HG02571 (cell line): ENCODE measurements around the gene SYNGR3.
A peak's percentile ranks its signal among the peaks of the same experiment; 100 is the strongest.
"Not testable (repeated sequence)": the region's sequence is repeated elsewhere in the genome, so short reads cannot be mapped to it uniquely, and the experiment has no call there.

ENCODE experiments used
- ATAC-seq: cut with Tn5 transposase; IDR thresholded peaks from one replicate; pipeline ENCODE4 v1.9.1; 2021; ENCODE audit warnings: mild to moderate bottlenecking, moderate library complexity; ENCODE audit not compliant: unreplicated experiment

Gene SYNGR3

DNA sequence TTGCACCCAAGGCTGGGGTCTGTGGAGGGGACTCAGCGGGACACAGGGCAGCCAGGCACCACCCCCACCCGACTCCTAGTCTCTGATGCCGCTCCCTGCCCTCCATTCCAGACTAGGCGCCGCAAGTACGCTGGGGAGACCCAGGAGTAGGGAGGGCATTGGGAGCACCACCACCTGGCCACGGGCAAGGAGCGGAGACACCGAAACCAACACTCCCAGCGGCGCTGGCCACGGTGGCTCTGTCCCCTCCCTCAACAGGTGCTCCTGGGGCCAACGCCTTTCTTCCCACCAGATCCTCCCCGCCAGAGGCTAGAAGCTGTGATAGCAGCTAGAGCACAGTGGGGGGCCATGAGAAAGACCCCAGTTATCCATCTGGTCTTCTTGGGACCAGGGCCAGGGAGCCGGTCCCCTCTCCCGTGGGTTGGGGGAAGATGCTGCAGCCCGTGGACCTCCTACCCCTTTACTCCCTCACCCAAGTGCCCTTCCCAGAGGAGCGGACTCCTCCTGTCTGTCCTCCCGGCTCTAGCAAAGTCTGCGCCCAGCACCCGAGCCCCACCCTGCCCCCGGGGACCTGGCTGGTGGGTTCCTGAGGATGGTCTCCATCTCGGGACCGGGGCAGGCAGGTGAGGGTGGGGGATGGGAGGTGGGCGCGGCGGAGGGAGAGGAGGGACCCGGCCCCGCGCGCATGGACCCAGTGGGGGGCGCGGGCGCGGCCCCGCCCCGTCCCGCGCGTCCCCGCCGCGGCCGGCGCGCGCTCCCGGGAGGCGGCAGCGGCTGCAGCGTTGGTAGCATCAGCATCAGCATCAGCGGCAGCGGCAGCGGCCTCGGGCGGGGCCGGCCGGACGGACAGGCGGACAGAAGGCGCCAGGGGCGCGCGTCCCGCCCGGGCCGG is at the start of gene SYNGR3:
Gene SYNGR3, plus strand, starts transcription at position 762 of the 892 bp plus-strand sequence. CDS start 133 bp downstream, outside the sequence.
- no peak for ATAC-seq

GRCh38 chr16:1940273-1941161 is 49.3 kb upstream of the SYNGR3 start:
- ATAC-seq = no peak

DNA sequence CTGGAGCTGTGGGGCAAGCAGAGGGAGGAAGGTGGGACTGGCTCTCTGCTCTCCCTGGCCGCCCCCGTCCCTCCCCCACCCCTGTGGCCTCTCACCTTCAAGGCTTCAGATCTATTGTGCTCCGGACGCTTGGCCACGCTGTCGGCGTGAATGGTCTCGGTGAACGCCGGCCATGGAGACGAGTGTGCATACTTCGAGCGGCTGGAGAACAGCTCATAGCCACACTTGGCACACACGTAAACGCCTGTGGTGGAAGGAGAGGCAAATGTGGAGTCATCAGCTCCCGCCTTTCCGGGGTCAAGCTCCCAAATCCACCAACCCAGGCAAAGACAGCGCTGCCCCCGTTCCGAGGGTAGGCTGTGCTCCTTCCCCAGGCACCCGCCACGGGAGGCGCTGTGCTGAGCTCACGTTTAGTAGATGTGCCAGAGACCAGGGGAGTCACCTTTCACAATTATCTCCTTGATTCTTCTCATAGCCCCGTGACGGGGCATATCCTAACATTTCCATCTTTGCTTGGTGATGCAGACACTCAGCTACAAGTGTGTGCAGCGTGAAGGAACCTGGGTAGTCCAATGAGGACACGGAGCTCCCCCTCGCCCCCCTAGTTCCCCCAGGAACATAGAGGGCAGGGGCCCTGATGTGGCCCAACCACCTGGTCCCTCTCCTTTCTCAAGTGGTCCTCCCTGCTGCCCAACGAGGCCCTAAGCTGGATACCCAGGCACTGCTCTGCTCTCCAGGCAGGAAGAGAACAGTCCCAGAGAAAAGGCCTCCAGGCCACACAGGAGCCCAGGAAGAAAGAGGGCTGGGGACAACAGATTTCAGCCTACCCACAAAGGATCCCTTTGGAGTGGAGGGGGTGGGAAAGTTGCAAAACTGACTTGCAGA is 48.4 kb upstream of the SYNGR3 start:
- ATAC-seq = no peak

DNA sequence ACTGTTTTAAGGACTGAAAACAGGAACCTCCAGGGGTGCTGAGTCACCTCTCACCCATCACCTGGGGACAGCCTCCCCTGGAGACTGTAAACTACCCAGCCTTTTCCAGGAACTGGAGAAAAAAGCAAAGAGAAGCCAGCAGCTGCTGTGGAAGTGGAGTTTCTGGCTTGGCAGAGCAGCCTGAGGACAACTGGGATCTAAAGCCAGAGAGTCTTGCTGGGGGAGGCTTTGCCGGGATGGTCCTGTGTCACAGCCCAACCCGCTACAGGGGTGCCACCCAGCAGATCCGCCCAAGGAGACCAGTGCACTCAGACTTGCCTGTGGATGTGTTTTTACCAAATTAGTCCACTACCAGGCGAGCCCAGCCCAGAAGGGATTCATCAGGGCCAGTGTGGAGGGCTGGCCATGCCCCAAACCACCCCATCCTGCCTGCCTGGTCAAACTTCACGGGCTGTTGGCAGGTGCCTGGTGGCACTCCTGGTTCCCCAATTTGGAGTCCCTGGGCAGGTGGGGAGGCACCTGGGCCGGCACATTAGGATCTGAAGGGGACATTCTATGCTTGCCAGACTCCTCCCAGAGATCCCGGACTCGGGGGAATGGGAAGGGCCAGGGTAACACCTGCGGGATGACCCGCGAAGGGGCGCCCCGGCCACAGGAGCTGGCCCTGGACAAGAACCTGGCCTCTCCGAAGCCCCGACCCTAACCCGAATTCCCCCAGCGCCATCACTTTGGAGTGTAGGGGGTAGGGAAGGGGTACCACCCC is 47.5 kb upstream of the SYNGR3 start:
- ATAC-seq = no peak

GRCh38 chr16:1942810-1943726 is 46.7 kb upstream of the SYNGR3 start, which contains the start of gene MSRB1:
MSRB1 (minus strand) TSS chr16:1943199; CDS start chr16:1943156, 43 bp downstream.
- ATAC-seq = peak; percentile 89

GRCh38 chr16:1944612-1945199 is 45.1 kb upstream of the SYNGR3 start:
- no peak for ATAC-seq

DNA sequence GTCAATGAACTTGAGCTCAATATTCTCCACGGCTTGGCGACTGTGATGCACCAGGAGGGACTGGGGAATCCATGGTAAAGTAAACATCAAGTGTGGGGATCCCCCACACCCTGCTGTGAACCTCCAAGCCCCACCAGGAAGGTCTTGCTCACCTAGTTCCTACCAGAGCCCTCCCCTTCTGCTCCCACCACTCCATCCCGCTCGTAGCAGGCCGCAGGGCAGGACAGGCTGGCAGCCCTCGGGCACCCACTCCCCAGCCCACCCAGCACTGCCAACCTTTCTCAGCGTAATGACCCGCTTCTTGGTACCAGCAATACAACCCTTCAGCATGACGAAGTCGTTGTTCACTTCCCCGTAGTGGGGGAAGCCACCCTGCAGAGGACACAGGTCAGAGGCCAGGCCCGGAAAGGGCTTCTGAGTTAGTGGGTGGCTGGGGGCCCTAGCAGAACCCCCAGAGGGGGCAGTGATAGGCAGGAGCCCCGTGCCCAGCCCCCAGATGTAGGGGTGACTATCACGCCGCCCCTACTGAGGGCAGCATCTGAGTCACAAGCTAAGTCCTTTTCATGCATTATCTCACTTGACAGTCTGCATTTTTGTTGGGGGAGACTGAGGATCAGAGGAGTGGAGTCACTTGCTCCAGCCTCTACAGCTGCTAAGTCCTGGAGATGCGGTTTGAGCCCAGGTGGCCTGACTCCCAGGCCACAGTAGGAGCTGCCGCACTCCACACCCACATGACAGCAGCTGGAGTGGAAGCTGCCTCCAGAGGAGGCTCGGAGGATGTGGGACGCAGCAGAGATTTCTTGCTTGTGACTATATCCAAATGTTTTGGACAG is 44.0 kb upstream of the SYNGR3 start:
- ATAC-seq = no peak

DNA sequence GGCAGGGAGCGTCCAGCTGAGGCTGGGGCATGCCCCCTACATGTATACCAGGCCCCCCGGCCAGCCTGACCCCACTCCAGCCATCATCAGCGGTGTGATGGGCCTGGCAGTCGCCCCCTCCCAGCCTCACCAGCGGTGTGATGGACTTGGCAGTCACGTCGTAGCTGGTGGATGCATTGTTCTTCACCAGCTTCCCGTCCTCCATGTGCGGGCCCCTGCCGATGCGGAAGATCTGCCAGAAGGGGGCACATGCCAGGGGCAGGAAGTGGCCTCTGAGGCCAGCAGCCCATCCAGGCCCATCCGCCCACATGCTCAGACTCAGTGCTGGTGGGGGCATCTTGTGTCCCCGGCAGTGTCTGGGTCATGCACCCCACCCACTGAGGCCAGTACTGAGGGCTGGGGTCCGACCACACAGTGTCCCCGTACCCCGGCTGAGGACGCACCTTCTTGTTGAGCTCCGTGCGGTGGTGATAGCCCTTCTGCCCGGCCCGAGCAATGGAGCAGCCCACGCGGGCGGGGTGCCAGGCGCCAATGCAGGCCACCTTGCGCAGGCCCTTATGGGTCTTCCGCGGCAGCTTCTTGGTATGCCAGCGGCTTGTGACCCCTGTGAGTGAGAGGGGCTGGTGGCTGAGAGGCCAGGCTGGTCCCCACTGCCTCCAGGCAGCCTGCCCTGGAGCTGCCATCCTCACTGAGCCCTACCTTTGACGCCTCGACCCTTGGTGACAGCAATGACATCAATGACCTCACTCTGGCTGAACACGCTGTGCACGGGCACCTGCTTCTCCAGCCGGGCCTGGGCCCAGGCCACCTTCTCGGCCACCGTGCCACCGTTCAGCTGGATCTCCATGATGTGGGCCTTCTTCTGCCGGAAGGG is 43.0 kb upstream of the SYNGR3 start:
- no peak for ATAC-seq

DNA sequence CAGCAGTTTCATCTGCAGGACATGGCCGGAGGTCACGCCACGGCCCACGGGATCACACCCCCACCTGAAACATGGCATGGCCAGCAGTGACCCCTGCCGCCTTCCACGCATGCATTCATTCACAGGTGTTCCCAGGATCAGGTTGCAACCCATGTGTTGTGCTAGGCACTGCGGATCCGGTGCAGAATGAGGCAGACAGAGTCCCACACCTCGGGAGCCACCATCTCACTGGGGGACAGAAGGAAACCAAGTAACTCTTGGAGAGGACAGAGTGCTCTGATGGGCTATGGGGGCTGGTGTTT is 42.5 kb upstream of the SYNGR3 start:
- no peak for ATAC-seq

- no peak for ATAC-seq
Observed at GRCh38 chr16:1949507-1949906, 40.3 kb upstream of the SYNGR3 start.

DNA sequence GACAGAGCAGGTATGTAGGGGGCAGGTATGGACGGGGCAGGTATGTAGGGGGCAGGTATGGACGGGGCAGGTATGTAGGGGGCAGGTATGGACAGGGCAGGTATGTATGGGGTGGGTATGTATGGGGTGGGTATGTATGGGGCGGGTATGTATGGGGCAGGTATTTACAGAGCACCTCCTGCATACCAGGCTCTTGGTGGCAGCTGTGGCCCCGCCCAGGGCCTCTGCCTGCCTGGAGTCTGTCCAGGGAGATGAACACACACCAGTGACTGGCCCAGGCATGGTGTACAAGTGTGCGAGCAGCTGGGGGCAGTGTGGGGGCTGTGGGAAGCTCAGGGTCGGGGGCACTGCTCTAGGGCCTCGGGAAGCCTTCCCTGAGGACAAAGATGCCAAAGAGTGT is 39.7 kb upstream of the SYNGR3 start:
- no peak for ATAC-seq

DNA sequence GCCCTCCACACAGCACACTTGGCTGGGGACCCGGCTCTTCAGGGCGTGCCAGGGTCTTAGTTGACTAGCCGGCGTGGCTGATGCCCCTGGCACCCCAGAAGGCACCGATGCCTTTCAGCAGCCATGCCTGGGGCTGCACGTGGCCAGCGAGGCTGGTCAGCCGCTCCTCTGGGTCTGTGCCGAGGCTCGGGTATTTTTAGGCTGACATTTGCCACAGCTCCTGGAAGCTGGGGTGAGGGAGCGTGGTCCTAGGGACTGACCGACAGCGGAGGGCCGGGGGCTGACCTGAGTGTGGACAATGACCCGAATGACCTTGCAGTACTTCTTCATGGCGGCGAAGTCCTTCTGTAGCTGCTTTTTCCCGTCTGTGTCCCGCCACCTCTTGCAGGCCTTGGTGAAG is 39.2 kb upstream of the SYNGR3 start:
- ATAC-seq = no peak

DNA sequence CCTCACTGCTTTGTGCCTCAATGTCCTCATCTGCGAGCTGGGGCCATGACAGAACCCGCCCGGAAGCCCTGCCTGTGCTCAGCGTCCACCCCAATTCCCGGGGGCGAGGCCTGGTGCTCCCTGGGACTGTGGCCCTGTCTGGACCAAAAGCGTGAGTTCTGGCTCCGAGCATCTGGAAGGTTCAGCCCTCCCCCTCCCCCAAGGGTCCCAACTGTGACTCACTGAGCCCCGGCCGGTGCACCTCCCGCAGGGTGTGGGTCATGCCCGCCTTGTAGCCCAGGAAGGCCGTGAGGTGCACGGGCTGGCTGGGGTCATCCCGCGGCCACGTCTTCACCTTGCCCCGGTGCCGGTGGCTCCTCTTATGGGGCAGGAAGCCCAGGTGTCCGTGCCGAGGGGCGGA is 36.0 kb upstream of the SYNGR3 start:
- no peak for ATAC-seq

GRCh38 chr16:1957434-1958142 is 32.2 kb upstream of the SYNGR3 start:
- not testable (repeated sequence) for ATAC-seq

DNA sequence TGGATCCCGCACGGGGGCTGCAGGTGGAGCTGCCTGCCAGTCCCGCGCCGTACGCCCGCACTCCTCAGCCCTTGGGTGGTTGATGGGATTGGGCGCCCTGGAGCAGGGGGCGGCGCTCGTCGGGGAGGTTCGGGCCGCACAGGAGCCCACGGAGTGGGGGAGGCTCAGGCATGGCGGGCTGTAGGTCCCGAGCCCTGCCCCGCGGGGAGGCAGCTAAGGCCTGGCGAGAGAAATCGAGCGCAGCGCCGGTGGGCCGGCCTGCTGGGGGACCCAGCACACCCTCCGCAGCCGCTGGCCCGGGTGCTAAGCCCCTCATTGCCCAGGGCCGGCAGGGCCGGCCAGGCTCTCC is 31.7 kb upstream of the SYNGR3 start:
- not testable (repeated sequence) for ATAC-seq

GRCh38 chr16:1958715-1959268 is 31.0 kb upstream of the SYNGR3 start:
- ATAC-seq = no peak
